Brain microvascular endothelial cell (primary cell): ENCODE results near the gene KLC4.
A peak's percentile ranks its signal among the peaks of the same experiment; 100 is the strongest.

Experiments used
- DNase-seq: peaks from one replicate; pipeline ENCODE4 v3.0.0-alpha.2; 2020
- H3K27ac ChIP-seq: fragments of 250-450 bp; sonication (Bioruptor Pico); 2 replicates; pipeline ENCODE4 v1.5.1; 2020; ENCODE audit warnings: mild to moderate bottlenecking, moderate library complexity
- H3K27me3 ChIP-seq: fragments of 250-450 bp; sonication (Bioruptor Pico); replicated peaks from 2 replicates; pipeline ENCODE4 v1.5.1; 2020; ENCODE audit warnings: mild to moderate bottlenecking
- H3K36me3 ChIP-seq: fragments of 250-450 bp; sonication (Bioruptor Pico); replicated peaks from 2 replicates; pipeline ENCODE4 v1.5.1; 2020; ENCODE audit warnings: mild to moderate bottlenecking
- H3K4me3 ChIP-seq: 2 replicates; pipeline ENCODE4 v1.5.1; 2011; ENCODE audit warnings: low read depth, mild to moderate bottlenecking, control low read depth, low read length, moderate library complexity
- CTCF ChIP-seq: IDR thresholded peaks from 2 replicates; pipeline ENCODE4 v1.5.1; 2011; ENCODE audit warnings: low read depth, mild to moderate bottlenecking, moderate library complexity, low read length, control low read depth, inconsistent platforms; ENCODE audit errors: missing control alignments
- in situ Hi-C: cut with HindIII; loops from 2 replicates; pipeline ENCODE4 v1.10.0; 2017; ENCODE audit warnings: low sequenced_read_pairs, low pct_ligation_motif_present

Gene KLC4

GRCh38 chr6:43119482-43119881 is 60.1 kb downstream of the KLC4 start:
- no peak overlapping the region for H3K4me3 ChIP-seq
- TF ChIP-seq CTCF, result no peak
- H3K36me3 ChIP-seq, result no peaks in the 10 kb centered on the region
- no peaks in the 10 kb centered on the region for H3K27me3 ChIP-seq
- in situ Hi-C loops, result no loop called here
- no peak overlapping the region for H3K27ac ChIP-seq
- no peak for DNase-seq

- Histone ChIP-seq H3K36me3 (no peaks in the 10 kb centered on the region), H3K27me3 (no peaks in the 10 kb centered on the region), H3K27ac (peak overlapping the region; percentile 90), H3K4me3 (no peak overlapping the region)
- TF ChIP-seq CTCF, result no peak
- in situ Hi-C loops, result no loop called here
- no peak for DNase-seq
Measured at GRCh38 chr6:43120101-43120763, 60.8 kb downstream of the KLC4 start.

- DNase-seq, result peak; percentile 98
- in situ Hi-C loops, result no loop called here
Measured at GRCh38 chr6:43120944-43121913, 61.8 kb downstream of the KLC4 start.

GRCh38 chr6:43122146-43122545 is 62.7 kb downstream of the KLC4 start:
- H3K27ac ChIP-seq, result peak overlapping the region; percentile 90
- TF ChIP-seq CTCF, result no peak
- no peaks in the 10 kb centered on the region for H3K27me3 ChIP-seq
- no peaks in the 10 kb centered on the region for H3K36me3 ChIP-seq
- in situ Hi-C loops, result no loop called here
- no peak for DNase-seq
- H3K4me3 ChIP-seq, result no peak overlapping the region

More at GRCh38 chr6:43120944-43121913, 61.8 kb downstream of the KLC4 start:
- peak; percentile 34 for TF ChIP-seq CTCF
- H3K4me3 ChIP-seq, result no peak overlapping the region
- peak overlapping the region; percentile 90 for H3K27ac ChIP-seq
- no peaks in the 10 kb centered on the region for H3K36me3 ChIP-seq
- no peaks in the 10 kb centered on the region for H3K27me3 ChIP-seq

- no peaks in the 10 kb centered on the region for H3K27me3 ChIP-seq
- no peak overlapping the region for H3K4me3 ChIP-seq
- no peak for TF ChIP-seq CTCF
- H3K36me3 ChIP-seq, result no peaks in the 10 kb centered on the region
- in situ Hi-C loops, result no loop called here
- no peak for DNase-seq
- H3K27ac ChIP-seq, result peak overlapping the region; percentile 92
Measured at GRCh38 chr6:43123461-43124314, 64.3 kb downstream of the KLC4 start.
